DMS53 treated with DMSO at 0.1 percent for 48 hours (cell line): ENCODE measurements around the gene SLC25A53.
A peak's percentile ranks its signal among the peaks of the same experiment; 100 is the strongest.

Experiments used
- DNase-seq: peaks from one replicate; lab custom pipeline; 2025; ENCODE audit not compliant: unreplicated experiment; lab: John Stamatoyannopoulos, UW

The SLC25A53 gene, protein sequence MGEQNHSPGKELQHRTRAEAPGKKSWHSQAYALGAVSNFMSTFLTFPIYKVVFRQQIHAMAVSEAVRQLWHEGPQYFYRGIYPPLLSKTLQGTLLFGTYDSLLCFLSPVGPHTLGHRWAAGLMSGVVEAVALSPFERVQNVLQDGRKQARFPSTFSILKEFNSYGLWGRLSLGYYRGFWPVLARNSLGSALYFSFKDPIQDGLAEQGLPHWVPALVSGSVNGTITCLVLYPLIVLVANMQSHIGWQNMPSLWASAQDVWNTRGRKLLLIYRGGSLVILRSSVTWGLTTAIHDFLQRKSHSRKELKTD

DNA sequence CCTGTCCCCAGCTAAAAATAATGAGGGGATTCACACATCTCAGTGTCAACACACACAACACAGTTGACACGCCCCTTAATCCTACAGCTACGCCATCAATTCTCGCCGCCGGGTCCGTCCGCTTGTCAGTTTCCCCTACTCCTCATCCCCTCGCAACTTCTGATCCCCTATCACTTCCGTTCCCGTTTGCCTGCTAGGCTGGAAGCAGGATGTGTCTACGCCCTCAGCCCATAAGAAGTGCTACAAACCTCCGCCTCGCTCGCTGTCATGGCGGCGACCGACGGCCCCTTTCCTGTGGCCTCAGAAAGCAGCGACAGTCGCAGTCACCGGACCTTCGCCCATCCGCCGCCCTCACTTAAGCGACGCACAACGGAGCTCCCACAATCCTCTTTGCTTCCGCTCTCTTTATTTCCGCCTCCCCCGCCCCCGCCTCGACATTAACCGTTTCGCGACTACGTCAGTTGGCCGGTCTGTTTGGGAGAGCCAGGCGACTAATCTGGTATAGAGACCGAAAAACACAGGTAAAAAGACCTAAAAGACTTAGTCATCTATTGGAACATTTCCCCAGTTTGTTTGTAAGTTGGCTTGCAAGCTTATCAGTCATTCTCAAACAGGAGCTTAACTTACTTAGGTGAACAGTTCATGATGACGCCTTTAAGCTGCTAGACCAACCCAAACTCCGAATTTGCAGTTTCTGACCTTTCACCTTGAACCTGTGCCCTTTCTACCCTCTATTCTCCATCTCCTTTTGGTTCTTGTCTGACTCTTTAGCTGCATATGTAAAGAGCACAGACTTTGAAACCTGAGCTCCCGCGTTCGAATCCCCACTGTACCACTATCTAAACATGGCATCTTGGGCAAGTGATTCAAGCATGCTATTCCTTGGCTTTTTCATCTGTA is at the start of gene SLC25A53:
Gene SLC25A53, minus strand, starts transcription at position 380 of the 900 bp plus-strand sequence. CDS start 51,752 bp downstream, outside the sequence.
- DNase-seq = peak; percentile 72

DNA sequence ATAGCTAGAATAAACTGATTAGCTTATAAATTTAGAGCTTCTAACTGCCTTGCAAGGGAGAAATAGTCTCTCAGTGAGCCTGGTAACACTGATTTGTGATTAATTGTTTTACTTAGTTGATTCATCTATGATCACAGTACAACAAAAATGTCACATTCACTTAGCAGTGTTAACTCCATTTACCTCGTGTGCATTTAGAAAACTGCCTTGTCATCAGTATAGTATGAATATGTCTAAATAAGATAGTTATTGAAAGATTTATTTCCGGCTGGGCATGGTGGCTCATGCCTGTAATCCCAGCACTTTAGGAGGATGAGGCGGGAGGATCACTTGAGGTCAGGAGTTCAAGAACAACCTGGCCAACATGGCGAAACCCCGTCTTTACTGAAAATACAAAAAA is 48.7 kb upstream of the SLC25A53 start:
- DNase-seq = no peak

DNA sequence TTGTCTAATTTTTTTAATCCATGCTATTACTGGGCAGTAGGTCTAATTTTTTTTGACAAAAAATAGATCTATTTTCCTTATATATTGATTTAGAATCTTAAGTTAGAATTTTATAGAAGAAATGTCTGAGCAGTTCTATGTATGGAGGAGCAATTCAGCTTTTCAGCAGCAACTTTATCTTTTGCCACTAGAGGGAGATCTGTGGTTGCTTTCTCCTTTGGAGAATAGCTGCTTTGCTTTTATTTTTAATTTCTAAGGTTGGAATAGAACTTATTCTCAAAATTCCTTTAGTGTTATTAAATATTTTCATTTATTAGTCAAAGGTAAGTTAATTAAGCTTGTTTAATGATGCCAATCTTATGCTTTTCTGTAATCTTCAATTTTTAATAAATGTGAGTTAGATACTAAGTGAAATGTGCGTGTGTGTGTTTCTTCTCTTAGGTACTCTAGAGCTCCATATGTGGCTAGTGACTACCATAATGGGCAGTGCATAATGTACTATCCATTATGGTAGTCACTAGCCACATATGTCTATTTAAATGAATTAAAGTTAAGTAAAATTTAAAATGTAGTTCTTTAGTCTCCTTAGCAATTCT is 38.8 kb upstream of the SLC25A53 start:
- DNase-seq = peak; percentile 22

DNA sequence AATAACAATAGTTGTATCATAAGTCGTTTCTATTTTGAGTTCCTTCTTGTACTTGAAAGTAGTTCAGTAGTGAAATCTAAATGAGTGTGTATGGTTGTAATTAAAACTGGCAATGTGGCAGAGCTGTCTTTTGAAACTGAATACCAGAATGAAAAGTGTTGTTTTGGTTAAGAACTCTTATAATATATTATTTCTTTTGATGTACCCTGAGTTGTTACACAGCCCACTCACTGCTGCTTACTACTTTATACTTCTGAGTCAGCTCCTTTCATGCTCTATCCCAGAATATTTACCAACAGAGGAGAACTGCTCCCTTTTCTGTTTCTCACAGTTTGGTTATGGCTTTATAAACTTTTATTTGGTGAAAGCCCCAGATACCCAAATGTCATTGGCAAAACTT is 38.2 kb upstream of the SLC25A53 start:
- DNase-seq = no peak

DNA sequence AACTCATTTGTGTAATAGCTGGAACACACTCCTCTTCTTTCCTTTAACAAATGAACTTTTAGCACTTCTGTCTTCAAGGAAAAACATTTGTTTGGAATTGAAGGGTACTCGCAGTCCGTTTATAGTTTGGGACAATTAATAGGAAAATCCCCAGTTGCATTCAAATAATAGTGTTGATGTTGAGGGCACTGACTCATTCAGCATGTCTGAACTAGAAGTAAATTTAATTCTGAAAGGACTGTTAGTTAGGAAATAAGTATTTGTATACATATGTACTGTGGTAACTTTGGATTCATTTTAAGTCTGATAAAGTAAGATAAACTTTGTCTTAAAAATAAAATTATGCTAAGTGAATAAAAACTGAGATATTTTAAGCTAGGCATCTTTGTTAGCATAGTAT is 36.7 kb upstream of the SLC25A53 start:
- DNase-seq = no peak

DNA sequence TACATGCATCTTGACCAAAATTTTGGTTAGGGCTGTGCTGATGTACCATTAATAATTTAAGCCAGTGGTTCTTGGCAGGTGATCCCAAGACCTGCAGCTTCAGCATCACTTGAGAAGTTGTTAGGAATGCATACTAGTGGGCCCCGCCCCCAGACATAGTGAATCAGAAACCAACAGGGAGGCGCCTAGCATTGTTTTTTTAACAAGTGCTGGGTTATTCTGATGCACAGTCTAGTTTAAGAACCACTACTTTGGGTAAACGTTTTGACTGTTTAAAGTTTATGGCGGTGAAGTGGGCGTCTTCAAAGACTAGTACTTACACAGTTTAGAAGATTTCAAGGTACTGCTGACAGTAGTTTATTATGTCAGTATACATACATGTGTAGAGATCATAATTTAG is 33.0 kb upstream of the SLC25A53 start:
- DNase-seq = no peak

DNA sequence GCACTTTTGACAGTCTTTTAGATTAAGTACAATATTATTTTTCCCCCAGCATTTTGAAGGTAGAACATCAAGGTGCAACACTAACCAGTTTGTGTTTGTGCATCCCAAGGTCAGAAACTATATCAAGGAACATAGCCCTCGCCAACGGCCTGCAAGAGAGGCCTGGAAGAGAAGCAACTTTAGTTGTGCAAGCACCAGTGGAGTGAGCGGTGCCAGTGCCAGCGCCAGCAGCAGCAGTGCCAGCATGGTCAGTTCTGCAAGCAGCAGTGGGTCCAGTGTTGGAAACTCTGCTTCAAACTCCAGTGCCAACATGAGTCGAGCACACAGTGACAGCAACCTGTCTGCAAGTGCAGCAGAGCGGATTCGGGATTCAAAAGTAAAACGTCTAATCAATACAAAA is 31.1 kb upstream of the SLC25A53 start:
- no peak for DNase-seq

DNA sequence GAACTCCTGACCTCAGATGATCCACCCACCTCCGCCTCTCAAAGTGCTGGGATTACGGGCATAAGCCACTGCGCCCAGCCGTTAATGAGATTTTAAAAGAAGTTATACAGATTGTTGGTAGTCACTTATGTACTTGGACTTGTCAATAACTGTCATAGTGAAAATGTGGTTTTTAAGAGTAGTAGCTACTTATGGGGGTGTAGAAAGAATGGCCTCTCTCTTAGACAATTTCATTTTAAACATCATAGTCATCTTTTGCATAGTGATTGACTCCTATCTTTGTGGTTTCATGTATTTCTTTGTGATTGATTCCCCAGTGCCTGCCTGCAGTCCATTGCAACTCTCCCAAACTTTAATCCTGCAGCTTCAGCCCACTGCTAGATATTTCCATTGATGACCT is 26.9 kb upstream of the SLC25A53 start:
- DNase-seq = no peak

DNA sequence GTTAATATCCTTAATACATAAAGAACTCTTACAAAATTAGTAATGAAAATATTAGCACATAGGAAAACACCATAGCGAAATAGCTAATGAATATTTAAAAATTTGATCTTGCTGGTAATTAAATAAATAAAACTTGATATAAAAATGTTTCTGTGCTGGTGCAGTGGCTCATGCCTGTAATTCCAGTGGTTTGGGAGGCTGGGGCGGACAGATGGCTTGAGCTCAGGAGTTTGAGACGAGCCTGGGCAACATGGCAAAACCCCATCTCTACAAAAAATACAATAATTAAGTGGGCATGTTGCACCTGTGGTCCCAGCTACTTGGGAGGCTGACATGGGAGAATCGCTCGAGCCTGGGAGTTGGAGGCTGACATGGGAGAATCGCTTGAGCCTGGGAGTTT is 17.0 kb upstream of the SLC25A53 start:
- DNase-seq = no peak

DNA sequence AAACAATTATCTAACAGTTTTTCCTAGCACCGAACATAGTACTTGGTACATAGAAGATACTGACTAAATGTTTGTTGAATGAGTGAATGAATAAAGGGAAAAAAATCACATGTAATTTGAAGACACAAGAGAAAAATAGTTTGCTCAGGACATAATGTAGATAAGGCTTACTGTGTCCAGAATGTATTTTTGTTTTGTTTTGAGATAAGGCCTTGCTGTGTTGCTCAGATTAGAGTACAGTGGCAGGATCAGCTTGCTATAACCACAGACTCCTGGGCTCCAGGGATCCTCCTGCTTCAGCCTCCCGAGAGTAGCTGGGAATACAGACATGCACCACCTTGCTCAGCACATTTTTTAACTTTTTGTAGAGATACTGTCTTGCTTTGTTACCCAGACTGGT is 16.0 kb upstream of the SLC25A53 start:
- DNase-seq = no peak

DNA sequence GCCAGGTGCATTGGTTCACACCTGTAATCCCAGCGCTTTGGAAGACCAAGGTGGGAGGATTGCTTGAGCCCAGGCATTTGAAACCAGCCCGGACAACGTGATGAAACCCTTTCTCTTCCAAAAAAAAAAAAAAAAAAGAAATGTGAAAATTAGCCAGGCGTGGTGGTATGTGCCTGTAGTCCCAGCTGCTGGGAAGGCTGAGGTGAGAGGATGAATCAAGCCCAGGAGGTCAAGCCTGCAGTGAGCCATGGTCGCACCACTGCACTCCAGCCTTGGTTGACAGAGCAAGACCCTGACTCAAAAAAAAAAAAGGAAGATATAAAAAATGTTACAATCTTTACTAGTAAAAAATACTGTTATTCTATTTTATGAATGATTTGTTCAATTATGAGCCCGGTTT is 15.3 kb upstream of the SLC25A53 start:
- DNase-seq = no peak

DNA sequence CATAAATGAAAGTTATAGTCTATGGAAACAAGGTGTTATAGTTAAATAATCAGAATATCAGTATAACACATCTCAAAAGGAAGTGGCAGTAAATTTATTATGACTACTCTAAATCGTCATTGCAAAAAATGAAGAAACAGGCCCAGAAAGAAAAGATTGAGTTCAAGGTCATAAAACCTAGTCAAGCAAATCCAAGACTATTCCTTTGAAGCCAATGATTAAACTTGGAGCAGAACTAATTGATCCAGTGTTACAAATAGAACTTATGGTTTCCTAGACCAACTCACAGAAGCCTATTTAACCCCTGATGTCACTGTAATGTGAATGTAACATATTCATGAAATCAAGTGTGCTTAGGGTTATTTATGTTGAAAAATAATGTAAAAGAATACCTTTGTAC is 11.3 kb upstream of the SLC25A53 start:
- no peak for DNase-seq

DNA sequence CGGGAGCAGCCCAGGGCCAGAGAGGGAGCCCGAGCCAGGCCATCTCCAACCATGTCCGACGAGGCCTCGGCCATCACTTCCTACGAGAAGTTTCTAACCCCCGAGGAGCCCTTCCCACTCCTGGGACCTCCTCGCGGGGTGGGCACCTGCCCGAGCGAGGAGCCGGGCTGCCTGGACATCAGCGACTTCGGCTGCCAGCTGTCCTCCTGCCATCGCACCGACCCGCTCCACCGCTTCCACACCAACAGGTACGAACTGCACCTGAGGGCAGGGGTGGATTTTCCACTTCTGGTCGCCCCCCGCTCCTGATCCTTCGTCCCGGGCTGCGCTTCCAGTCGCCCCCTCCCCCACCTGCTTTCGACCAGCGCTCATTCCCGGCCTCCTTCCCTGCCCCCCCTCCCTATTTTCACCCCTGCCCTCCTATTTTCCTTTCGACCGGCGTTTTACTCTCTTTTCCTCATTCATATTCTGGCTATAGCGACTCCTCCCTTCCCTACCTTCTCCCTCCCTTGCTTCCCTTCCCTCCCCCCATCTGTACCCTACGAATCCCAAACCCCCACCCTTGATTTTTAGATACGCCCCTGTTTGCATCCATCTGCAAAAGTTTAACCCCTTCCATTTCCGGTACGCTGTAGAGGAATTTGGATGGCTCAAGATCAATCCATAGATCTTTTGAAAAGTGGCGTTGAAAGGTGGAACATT is 10.1 kb upstream of the SLC25A53 start:
- no peak for DNase-seq

DNA sequence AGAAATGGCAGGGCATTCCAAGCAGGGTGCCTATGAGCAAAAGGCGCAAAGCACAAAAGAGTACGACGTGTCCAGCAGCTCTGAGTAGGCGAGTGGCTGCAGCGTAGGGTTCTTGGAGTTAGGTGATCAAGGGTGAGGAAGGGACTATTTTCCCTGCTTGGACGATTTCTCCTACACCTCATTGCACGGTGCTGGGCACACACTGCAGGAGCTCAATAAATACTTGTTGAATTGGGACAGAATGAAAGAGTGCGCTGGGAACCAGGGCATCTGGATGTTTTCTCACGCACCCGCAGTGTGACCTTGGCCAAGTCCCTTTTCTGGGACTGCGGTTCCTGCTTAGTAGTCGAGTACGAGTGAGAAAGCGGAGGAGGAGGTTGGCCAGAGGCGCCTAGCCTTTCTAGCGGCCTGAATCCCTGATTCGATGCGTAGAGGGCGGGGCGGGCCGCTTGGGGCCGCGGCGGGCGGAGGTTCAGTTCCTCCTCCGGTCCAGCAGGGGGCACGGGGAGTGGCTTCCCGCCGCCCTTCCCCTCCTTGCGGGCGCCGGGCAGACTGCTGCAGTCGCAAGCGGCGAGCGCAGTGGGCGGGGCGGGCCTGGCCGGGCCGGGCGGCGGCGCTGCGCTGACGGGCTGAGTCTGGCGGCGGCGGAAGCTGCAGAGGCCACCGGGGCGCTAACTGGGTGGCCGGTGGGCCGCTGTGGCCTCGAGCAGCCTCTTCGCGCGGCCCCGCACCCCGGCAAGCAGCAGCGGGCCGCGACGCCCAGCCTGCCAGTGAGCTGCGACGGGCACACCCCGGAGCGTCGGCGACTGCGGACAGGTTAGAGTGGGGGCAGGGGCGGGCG is 9.3 kb upstream of the SLC25A53 start, which contains the start of gene FAM199X:
Gene FAM199X, plus strand, starts transcription at position 560 of the 841 bp plus-strand sequence. CDS start 333 bp downstream, outside the sequence.
- DNase-seq = peak; percentile 83

DNA sequence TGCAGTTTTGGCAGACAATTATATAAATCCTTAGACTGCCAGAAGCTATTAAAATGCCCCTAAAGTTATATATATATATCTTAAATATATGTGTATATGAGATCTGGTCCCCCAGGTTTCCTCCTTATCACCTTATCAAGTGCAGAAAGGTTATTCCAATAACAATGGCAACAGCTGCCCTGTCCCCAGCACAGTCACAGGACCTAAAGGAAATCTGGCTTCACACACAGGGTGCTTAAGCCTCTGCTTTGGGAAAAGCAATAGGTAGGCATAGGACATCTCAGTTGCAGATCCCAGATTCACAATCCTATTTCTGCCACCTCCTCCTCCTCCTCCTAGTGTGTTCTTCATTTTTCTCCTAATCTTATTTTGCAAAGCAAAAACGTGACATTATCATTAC is 5.8 kb downstream of the SLC25A53 start:
- DNase-seq = no peak

DNA sequence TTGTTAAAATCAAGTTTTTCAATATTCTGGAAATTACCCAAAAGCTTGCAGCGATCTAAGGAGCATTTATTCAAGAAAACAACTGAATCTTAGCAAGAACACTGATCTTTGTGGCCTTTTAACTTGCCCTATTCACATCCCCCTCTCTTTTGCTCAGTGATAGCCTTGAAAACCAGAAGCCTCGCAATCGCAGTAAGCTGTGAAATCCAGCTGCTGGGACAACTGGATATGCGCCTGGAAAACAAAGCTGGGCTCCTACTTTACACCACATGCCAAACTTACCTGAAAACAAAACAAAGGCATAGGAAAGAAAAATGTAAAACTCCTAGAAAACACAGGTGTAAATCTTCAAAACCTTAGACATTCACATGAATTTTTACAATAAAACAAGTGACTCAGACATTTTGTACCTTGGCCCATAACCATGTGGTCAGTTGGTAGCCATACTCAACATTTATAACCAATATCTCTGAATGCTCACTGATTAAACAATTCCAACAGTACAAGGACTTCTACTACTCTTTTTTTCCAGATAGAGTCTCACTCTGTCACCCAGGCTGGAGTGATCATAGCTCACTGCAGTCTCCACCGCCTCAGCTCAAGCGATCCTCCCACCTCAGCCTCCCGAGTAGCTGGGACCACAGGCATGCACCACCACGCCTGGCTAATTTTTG is 15.6 kb downstream of the SLC25A53 start:
- no peak for DNase-seq

DNA sequence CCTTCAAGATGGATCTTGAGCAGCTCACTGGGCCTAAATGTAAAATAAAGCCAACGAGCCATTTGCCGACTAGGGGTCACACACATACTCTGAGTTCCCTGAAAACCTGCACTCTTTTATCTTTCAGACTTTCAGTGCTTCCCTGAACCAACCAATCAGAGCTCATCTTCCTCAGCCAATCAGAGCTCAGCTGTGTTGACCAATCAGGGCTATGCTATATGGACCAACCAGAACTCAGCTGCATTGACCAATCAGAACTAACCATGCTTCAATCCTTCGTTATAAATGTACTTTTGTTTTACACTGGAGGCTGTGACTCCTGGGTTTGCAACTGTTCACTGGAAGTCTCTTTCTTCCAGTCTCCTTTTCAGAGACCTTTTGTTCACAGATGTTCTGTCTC is 19.3 kb downstream of the SLC25A53 start:
- DNase-seq = no peak

DNA sequence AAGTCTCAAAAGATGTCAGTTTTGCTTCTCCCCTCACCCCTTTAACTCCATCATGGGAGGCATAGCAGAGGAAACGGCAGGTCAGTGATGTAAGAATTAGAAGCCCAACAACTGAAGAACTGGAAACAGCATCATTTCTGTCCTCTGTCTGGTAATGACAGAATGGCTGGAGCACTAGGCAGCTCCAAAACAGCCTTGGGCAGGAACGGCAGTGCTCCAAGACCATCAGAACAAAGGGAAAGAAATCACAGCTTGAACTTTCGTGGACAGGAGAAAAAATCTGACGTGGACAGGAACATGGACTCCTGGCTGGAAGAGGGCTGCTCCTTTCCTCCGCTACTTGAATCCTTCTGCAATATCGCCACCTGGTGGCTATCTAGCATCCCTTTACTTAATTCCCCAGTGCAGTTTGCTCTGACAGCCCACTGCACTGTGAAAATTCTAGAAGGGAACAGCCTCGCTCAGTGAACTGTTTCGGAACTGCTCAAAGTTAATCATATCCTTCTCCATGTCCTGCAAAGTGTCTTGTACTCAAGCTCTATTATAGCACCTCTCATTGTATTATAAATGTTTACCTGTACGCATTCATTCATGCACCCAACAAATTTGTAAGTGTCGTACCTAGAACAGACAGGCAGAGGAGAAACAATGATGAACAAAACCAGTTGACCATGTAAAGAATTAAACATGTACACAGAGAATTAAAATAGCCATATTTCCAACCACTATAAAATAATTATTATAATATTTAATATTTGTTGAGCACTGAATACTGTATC is 20.4 kb downstream of the SLC25A53 start:
- peak; percentile 75 for DNase-seq

DNA sequence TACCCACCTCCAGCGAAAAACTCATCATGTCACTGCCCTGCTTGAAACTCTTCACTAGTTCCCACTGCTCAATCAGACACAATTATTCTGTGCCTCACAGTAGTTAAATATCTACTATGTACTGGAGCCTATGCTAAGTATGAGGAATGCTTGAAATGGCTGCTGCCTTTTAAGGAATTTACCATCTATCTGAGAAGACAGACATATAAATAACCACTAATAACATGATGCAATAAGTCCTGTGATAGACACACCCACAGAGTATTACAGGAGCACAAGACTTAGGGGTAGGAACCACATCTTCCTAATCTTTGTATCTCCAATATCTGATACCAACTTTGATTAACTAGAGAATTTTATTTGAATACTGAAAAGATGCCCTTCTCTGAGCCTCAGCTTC is 21.1 kb downstream of the SLC25A53 start:
- DNase-seq = no peak
